Panc1 (cell line): Measurements from ENCODE around the gene CYRIA. TPM values are rescaled to one million over a fixed set of nuclear protein-coding genes. Genes with fewer than 3 reads are reported as not detected.

Experiments used
- ATAC-seq: fragments of 200-7000 bp; cut with Tn5 transposase; 2 replicates; pipeline ENCODE4 v1.9.1; 2020; ENCODE audit warnings: mild to moderate bottlenecking, moderate library complexity
- BruUV-seq: library from RNA; stranded (reverse); fragments of 400-500 nt; replicated peaks from 2 replicates; lab custom pipeline; 2021; lab: Mats Ljungman, UMichigan
- CTCF ChIA-PET: fragments of 300-600 bp; sonication (Branson Sonifier 250); formaldehyde crosslinking; loops from one replicate; lab custom pipeline; 2022; ENCODE audit warnings: antibody characterized with exemption; lab: Charles Lee
- POLR2A ChIA-PET: fragments of 300-600 bp; sonication (Branson Sonifier 250); formaldehyde crosslinking; loops from one replicate; lab custom pipeline; 2022; ENCODE audit warnings: antibody characterized with exemption; lab: Charles Lee
- DNase-seq: peaks from one replicate; pipeline ENCODE4 v3.0.0-alpha.2; 2010; ENCODE audit warnings: low read depth, low spot score
- H3K27ac ChIP-seq: 2 replicates; pipeline ENCODE4 v1.5.1; 2011; ENCODE audit warnings: mild to moderate bottlenecking, low read length, inconsistent platforms
- H3K27me3 ChIP-seq: fragments of 200-500 bp; sonication (Bioruptor generic); 2 replicates; pipeline ENCODE4 v1.6.0; 2014; ENCODE audit warnings: low read length, inconsistent platforms; ENCODE audit not compliant: control insufficient read depth, insufficient read depth
- H3K36me3 ChIP-seq: fragments of 200-500 bp; sonication (Bioruptor generic); 2 replicates; pipeline ENCODE4 v1.5.1; 2014; ENCODE audit warnings: inconsistent platforms, mild to moderate bottlenecking, low read length, moderate library complexity; ENCODE audit not compliant: control insufficient read depth, insufficient read depth
- H3K4me1 ChIP-seq: 2 replicates; pipeline ENCODE4 v1.5.1; 2011; ENCODE audit warnings: inconsistent platforms, mild to moderate bottlenecking, low read length, moderate library complexity; ENCODE audit not compliant: control insufficient read depth, insufficient read depth
- H3K4me3 ChIP-seq, 2 experiments: 2 replicates each; pipeline ENCODE4 v1.5.1; 2011 to 2012; ENCODE audit warnings: low read depth in 2 of 2, low read length in 2 of 2, mild to moderate bottlenecking in 2 of 2, inconsistent platforms in 1 of 2, moderate library complexity in 1 of 2
- H3K9me3 ChIP-seq: fragments of 200-500 bp; sonication (Bioruptor generic); 2 replicates; pipeline ENCODE4 v1.5.1; 2014; ENCODE audit warnings: low read depth, mild to moderate bottlenecking, inconsistent platforms, low read length, moderate library complexity; ENCODE audit not compliant: control insufficient read depth, insufficient read depth
- CTCF ChIP-seq: fragments of 450-650 bp; IDR thresholded peaks from 2 replicates; pipeline ENCODE4 v1.5.1; 2017; ENCODE audit warnings: mild to moderate bottlenecking
- POLR2AphosphoS5 ChIP-seq: IDR thresholded peaks from 2 replicates; pipeline ENCODE4 v1.6.1; 2012; ENCODE audit warnings: mild to moderate bottlenecking, low read depth, low read length, moderate library complexity
- REST ChIP-seq, 2 experiments: IDR thresholded peaks; 2 replicates each; pipeline ENCODE4 v1.6.1; 2011 to 2012; ENCODE audit warnings: low read depth in 2 of 2, control low read depth in 1 of 2, low read length in 1 of 2, mild to moderate bottlenecking in 1 of 2, moderate library complexity in 1 of 2; ENCODE audit not compliant: insufficient read depth in 1 of 2
- SIN3A ChIP-seq: IDR thresholded peaks from 2 replicates; pipeline ENCODE4 v1.6.1; 2012; ENCODE audit warnings: low read depth, mild to moderate bottlenecking, low read length, moderate library complexity, borderline replicate concordance; ENCODE audit not compliant: insufficient read depth
- TCF7L2 ChIP-seq: IDR thresholded peaks from 2 replicates; pipeline ENCODE4 v1.6.1; 2011; ENCODE audit warnings: mild to moderate bottlenecking, low read depth, low read length, inconsistent platforms
- in situ Hi-C: cut with HindIII; loops from 2 replicates; pipeline ENCODE4 v1.10.0; 2016; ENCODE audit warnings: low sequenced_read_pairs, low pct_unique_long_range_greater_than_20kb
- intact Hi-C: fragments of 100-400 bp; cut with micrococcal nuclease; formaldehyde crosslinking; loops from one replicate; pipeline ENCODE4 v1.10.0; 2022; ENCODE audit not compliant: unreplicated experiment
- total RNA-seq: library from RNA; stranded (reverse); gene quantifications from one replicate; pipeline ENCODE4 v1.2.1, GENCODE V29; 2021; ENCODE audit not compliant: unreplicated experiment

The CYRIA gene
- total RNA-seq, 1 experiment from 2014 or later = 0.13 TPM

GRCh38 chr2:16678964-16679363 is 13.3 kb upstream of the CYRIA start:
- Histone ChIP-seq H3K9me3 (peaks cover 5% of the 10 kb centered on the region; the same call in 1 of the 2 replicates), H3K4me1 (no peaks in the 10 kb centered on the region), H3K27me3 (no peaks in the 10 kb centered on the region), H3K4me3 (no peak overlapping the region), H3K36me3 (no peaks in the 10 kb centered on the region), H3K27ac (no peak overlapping the region)
- no TSS peak for BruUV-seq
- in situ Hi-C loops = no loop called here
- no peak for DNase-seq
- TF ChIP-seq SIN3A (no peak), REST (IDR thresholded peaks at IDR 0.05; ENCODE audit: insufficient read depth in 1 of 2, low read depth in 2 of 2, low read length in 1 of 2) (no peak), CTCF (no peak), POLR2AphosphoS5 (no peak), TCF7L2 (no peak)
- ChIA-PET POLR2A (no interaction called here), CTCF (no interaction called here)
- no peak for ATAC-seq
- intact Hi-C loops = no loop called here

GRCh38 chr2:16677875-16678274 is 12.2 kb upstream of the CYRIA start:
- no TSS peak for BruUV-seq
- TF ChIP-seq REST (IDR thresholded peaks at IDR 0.05; ENCODE audit: insufficient read depth in 1 of 2, low read depth in 2 of 2, low read length in 1 of 2) = no peak
- no peak for TF ChIP-seq SIN3A
- no peak for TF ChIP-seq TCF7L2
- no peak for TF ChIP-seq POLR2AphosphoS5
- no peak for TF ChIP-seq CTCF
- Histone ChIP-seq H3K27me3 (no peaks in the 10 kb centered on the region), H3K9me3 (peaks cover 5% of the 10 kb centered on the region; the same call in 1 of the 2 replicates), H3K4me1 (no peaks in the 10 kb centered on the region), H3K36me3 (no peaks in the 10 kb centered on the region), H3K27ac (no peak overlapping the region), H3K4me3 (no peak overlapping the region)
- in situ Hi-C loops = no loop called here
- no peak for DNase-seq
- intact Hi-C loops = no loop called here
- ChIA-PET POLR2A (no interaction called here), CTCF (no interaction called here)
- no peak for ATAC-seq
